GM12878 (cell line): ENCODE results near the gene SORCS2.

Experiments used
- BCL11A ChIP-seq: IDR thresholded peaks from 2 replicates; pipeline ENCODE4 v1.6.1; 2011; ENCODE audit warnings: low read depth, low read length
- CTCF ChIP-seq, 3 experiments: IDR thresholded peaks in 2 of 3; conservative IDR thresholded peaks in 1 of 3; 2 replicates each; pipeline ENCODE4 v1.5.1; 2011; ENCODE audit warnings: low read depth in 3 of 3, low read length in 3 of 3, mild to moderate bottlenecking in 3 of 3, control low read depth in 2 of 3, moderate library complexity in 2 of 3, inconsistent platforms in 1 of 3, mixed read lengths in 1 of 3; ENCODE audit not compliant: control insufficient read depth in 2 of 3, insufficient read depth in 1 of 3; ENCODE audit errors: extremely low read depth in 1 of 3
- EP300 ChIP-seq, 2 experiments: fragments of 150-350 bp in 1 of 2; IDR thresholded peaks; 2 replicates each; pipeline ENCODE4 v1.6.1; 2011 to 2012; ENCODE audit warnings: low read depth in 2 of 2, low read length in 2 of 2, borderline replicate concordance in 1 of 2, improper control_type of control experiment in 1 of 2, inconsistent platforms in 1 of 2; ENCODE audit not compliant: control insufficient read depth in 1 of 2
- MXI1 ChIP-seq: fragments of 150-350 bp; IDR thresholded peaks from 2 replicates; pipeline ENCODE4 v1.6.1; 2011; ENCODE audit warnings: low read depth, mild to moderate bottlenecking, inconsistent platforms, low read length, improper control_type of control experiment
- TARDBP ChIP-seq: IDR thresholded peaks from 2 replicates; pipeline ENCODE4 v1.6.1; 2016; ENCODE audit warnings: borderline replicate concordance

GRCh38 chr4:7655511-7656243, 463.3 kb downstream of the SORCS2 start:
- TF ChIP-seq BCL11A (no peak), MXI1 (no peak), CTCF (IDR thresholded peaks at IDR 0.05 in 2 of 3, conservative IDR thresholded peaks at IDR 0.05 in 1 of 3; ENCODE audit: control insufficient read depth in 2 of 3, extremely low read depth in 1 of 3, insufficient read depth in 1 of 3, low read depth in 3 of 3, low read length in 3 of 3) (no peak), TARDBP (no peak), EP300 (IDR thresholded peaks at IDR 0.05; ENCODE audit: borderline replicate concordance in 1 of 2, control insufficient read depth in 1 of 2, low read depth in 2 of 2, low read length in 2 of 2) (no peak)
